Activated naive CD8-positive, alpha-beta T cell treated with anti-CD3 and anti-CD28 coated beads, Interleukin-2, amount 50 U/mL, for 24 hours (primary cell): Measurements from ENCODE around the gene SURF6.
"Not testable (repeated sequence)": the region's sequence is repeated elsewhere in the genome, so short reads cannot be mapped to it uniquely, and the experiment has no call there.

Experiments used
- ATAC-seq: fragments of 150-1000 bp; cut with Tn5 transposase; one replicate; pipeline ENCODE4 v1.10.0; 2021
- DNase-seq: peaks from one replicate; pipeline ENCODE4 v3.0.0; 2021
- H3K27ac Mint-ChIP-seq: one replicate; pipeline ENCODE4 v1.8.0; 2021; ENCODE audit warnings: mild to moderate bottlenecking, mixed read lengths
- H3K27me3 Mint-ChIP-seq: one replicate; pipeline ENCODE4 v1.8.0; 2021; ENCODE audit warnings: mixed read lengths
- H3K36me3 Mint-ChIP-seq: one replicate; pipeline ENCODE4 v1.8.0; 2021; ENCODE audit warnings: low read depth, mixed read lengths
- H3K4me1 Mint-ChIP-seq: one replicate; pipeline ENCODE4 v1.8.0; 2021; ENCODE audit warnings: mixed read lengths
- H3K4me3 Mint-ChIP-seq: one replicate; pipeline ENCODE4 v1.8.0; 2021; ENCODE audit warnings: mild to moderate bottlenecking, moderate library complexity, mixed read lengths
- H3K9me3 Mint-ChIP-seq: one replicate; pipeline ENCODE4 v1.8.0; 2021; ENCODE audit warnings: mixed read lengths

The SURF6 gene

DNA sequence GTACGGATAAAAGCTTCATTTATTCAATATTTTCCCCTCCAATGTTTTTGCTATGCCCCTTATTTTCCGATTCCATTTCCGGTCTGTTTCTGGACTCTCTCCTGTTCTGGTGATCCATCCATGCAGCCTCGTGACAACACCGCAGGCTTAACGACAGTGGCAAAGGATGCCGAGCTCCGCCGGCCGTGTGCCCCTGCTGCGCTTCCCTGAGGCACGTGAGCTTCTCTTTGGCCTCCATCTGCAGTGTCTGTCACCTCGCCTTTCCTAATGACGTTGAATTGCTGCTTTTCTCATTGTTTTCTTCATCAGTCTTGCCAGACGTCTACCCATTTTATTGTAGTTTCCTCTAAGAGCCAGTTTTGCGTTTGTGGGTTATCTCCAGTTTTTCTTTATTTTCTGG is 28.7 kb downstream of the SURF6 start:
- ATAC-seq (no peak), DNase-seq (no peak)
- no peak overlapping the region for H3K4me3 Mint-ChIP-seq
- no peaks in the 10 kb centered on the region for H3K36me3 Mint-ChIP-seq
- no peaks in the 10 kb centered on the region for H3K4me1 Mint-ChIP-seq
- no peaks in the 10 kb centered on the region for H3K9me3 Mint-ChIP-seq
- H3K27me3 Mint-ChIP-seq, result peaks cover 8% of the 10 kb centered on the region
- H3K27ac Mint-ChIP-seq, result no peak overlapping the region

DNA sequence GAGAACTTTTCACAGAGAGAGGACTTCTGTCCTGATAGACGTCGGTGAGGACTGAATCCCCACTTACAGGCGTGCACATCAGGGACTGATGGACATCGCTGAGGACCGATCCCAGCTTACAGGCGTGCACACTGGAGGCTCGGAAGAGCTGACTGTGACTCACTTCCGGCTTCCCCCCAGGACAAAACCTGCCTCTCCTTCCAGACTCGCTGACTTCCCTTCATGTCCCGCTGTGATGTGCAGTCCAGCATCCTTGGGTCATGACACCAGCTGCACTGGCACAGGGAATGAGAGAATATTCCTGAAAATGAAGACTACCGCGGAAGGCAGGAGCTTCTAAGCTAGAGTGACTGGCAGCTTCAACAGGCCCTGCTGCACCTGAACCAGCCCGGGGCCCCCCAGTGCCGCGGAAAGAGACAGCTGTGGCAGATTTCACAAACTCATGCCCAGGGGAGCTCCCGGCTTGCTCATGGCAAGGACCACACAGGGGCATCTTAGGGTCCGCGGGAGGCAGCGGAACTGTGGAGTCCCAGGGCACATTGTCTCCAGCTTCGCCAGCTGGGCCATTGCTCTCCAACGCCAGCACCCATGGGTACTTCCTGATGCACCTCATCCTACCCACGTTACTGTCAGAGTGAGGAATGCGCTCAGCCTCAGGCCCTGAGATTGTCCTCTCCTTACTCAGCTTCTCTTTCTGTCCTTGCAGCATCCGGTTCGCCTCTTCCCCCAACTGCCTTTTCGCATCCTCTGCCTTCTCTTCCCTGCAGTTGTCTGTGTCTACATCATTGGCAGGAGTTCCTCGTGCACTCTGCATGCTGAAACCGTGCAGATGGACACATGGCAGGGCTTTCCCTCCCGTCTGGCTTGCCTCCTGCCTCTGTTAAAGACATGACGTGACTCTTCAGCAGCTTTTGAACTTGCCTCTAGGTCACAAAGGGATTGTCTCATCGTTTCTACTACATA is 29.5 kb downstream of the SURF6 start:
- no peaks in the 10 kb centered on the region for H3K9me3 Mint-ChIP-seq
- no peak for DNase-seq
- no peak overlapping the region for H3K4me3 Mint-ChIP-seq
- ATAC-seq, result no peak
- no peaks in the 10 kb centered on the region for H3K36me3 Mint-ChIP-seq
- H3K27ac Mint-ChIP-seq, result no peak overlapping the region
- H3K27me3 Mint-ChIP-seq, result peaks cover 8% of the 10 kb centered on the region
- H3K4me1 Mint-ChIP-seq, result no peaks in the 10 kb centered on the region

- Mint-ChIP-seq H3K4me3 (no peak overlapping the region), H3K27me3 (peaks cover 8% of the 10 kb centered on the region), H3K9me3 (no peaks in the 10 kb centered on the region), H3K36me3 (no peaks in the 10 kb centered on the region), H3K4me1 (no peaks in the 10 kb centered on the region), H3K27ac (no peak overlapping the region)
- ATAC-seq (no peak), DNase-seq (no peak)
These were observed 30.3 kb downstream of the SURF6 start for GRCh38 chr9:133305731-133306130.

GRCh38 chr9:133304477-133305377 is 31.3 kb downstream of the SURF6 start:
- H3K36me3 Mint-ChIP-seq, result no peaks in the 10 kb centered on the region
- peaks cover 6% of the 10 kb centered on the region for H3K27me3 Mint-ChIP-seq
- no peaks in the 10 kb centered on the region for H3K9me3 Mint-ChIP-seq
- no peak overlapping the region for H3K27ac Mint-ChIP-seq
- DNase-seq, result no peak
- no peak overlapping the region for H3K4me3 Mint-ChIP-seq
- peak; percentile 15 for ATAC-seq
- no peaks in the 10 kb centered on the region for H3K4me1 Mint-ChIP-seq

GRCh38 chr9:133304158-133304470 is 31.9 kb downstream of the SURF6 start:
- H3K27me3 Mint-ChIP-seq, result peaks cover under 1% of the 10 kb centered on the region
- H3K27ac Mint-ChIP-seq, result no peak overlapping the region
- DNase-seq (no peak), ATAC-seq (no peak)
- no peak overlapping the region for H3K4me3 Mint-ChIP-seq
- no peaks in the 10 kb centered on the region for H3K9me3 Mint-ChIP-seq
- H3K4me1 Mint-ChIP-seq, result no peaks in the 10 kb centered on the region
- no peaks in the 10 kb centered on the region for H3K36me3 Mint-ChIP-seq

DNA sequence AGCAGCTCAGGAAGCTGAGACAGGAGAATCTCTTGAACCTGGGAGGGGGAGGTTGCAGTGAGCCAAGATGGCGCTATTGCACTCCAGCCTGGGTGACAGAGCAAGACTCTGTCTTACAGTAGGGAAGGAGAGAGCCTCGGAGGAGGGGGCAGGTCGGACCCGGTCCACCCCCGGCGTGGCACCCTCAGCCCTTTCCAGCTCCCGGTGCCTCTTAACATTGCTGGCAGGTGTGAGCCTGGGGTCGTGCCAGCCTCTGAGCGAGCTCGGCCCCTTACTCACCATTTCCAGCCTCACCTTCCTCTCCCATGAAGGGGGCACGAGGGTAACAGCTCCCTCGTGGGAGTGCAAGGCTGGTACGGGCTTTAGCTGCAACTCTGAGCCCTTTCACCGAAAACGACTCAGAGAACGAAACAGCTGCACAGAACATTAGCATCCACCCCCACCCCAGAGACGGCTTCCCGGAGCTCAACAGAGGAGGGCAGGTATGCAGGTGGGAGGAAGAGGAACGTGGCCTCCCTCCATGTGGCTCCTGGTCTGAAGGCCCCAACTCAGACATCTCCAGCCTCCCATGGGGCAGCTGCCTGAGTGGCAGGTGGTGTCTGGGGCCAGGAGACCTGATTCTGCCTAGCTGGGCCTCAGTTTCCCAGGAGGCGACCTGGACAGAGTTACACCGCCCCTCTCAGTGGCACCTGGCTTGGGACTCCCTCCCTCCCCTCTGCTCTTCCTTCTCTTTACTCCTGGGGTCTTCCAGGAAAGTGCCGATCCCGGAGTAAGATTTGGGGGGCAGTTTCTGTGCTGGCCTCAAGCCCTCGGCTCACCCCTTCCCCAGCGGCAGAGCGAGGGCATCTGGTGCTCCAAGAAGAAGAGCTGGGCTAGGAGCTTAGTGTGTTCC is 32.5 kb downstream of the SURF6 start:
- DNase-seq, result no peak
- no peak for ATAC-seq
- Mint-ChIP-seq H3K27ac (no peak overlapping the region), H3K4me3 (no peak overlapping the region), H3K4me1 (no peaks in the 10 kb centered on the region), H3K27me3 (peaks cover 1% of the 10 kb centered on the region), H3K9me3 (no peaks in the 10 kb centered on the region), H3K36me3 (no peaks in the 10 kb centered on the region)

- Mint-ChIP-seq H3K36me3 (no peaks in the 10 kb centered on the region), H3K4me3 (no peak overlapping the region), H3K27me3 (peaks cover 5% of the 10 kb centered on the region), H3K27ac (no peak overlapping the region), H3K9me3 (no peaks in the 10 kb centered on the region), H3K4me1 (no peaks in the 10 kb centered on the region)
- ATAC-seq (no peak), DNase-seq (no peak)
These were observed 34.4 kb downstream of the SURF6 start for GRCh38 chr9:133301253-133302230.

DNA sequence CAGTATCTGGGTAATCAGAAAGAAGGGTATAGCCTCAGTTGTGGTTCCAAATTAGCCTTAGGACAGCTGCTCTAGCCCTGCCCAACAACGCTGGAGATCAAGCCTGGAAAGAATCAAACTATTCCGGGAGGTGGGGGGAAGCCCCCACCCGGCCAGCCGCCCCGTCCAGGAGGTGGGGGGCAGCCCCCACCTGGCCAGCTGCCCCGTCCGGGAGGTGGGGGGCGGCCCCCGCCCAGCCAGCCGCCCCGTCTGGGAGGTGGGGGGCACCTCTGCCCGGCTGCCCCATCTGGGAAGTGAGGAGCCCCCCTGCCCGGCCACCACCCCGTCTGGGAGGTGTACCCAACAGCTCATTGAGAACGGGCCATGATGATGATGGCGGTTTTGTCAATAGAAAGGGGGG is 36.0 kb downstream of the SURF6 start:
- not testable (repeated sequence) for DNase-seq, H3K36me3 Mint-ChIP-seq, H3K9me3 Mint-ChIP-seq, ATAC-seq, H3K4me1 Mint-ChIP-seq, H3K27me3 Mint-ChIP-seq, H3K4me3 Mint-ChIP-seq, H3K27ac Mint-ChIP-seq

GRCh38 chr9:133294257-133294656 is 41.7 kb downstream of the SURF6 start:
- Mint-ChIP-seq H3K27me3 (peaks cover 29% of the 10 kb centered on the region), H3K4me3 (no peak overlapping the region), H3K4me1 (no peaks in the 10 kb centered on the region), H3K27ac (no peak overlapping the region), H3K9me3 (peaks cover 28% of the 10 kb centered on the region), H3K36me3 (peaks cover 6% of the 10 kb centered on the region)
- ATAC-seq (no peak), DNase-seq (no peak)

GRCh38 chr9:133290751-133291302 is 45.2 kb downstream of the SURF6 start:
- ATAC-seq (no peak), DNase-seq (no peak)
- Mint-ChIP-seq H3K9me3 (peaks cover 28% of the 10 kb centered on the region), H3K27ac (no peak overlapping the region), H3K36me3 (peaks cover 6% of the 10 kb centered on the region), H3K4me1 (no peaks in the 10 kb centered on the region), H3K4me3 (no peak overlapping the region), H3K27me3 (peaks cover 24% of the 10 kb centered on the region)

- ATAC-seq (no peak), DNase-seq (no peak)
- Mint-ChIP-seq H3K4me3 (no peak overlapping the region), H3K36me3 (peaks cover 6% of the 10 kb centered on the region), H3K27me3 (peaks cover 2% of the 10 kb centered on the region), H3K4me1 (no peaks in the 10 kb centered on the region), H3K9me3 (peaks cover 20% of the 10 kb centered on the region), H3K27ac (no peak overlapping the region)
These were observed 49.5 kb downstream of the SURF6 start for GRCh38 chr9:133286523-133286922.

DNA sequence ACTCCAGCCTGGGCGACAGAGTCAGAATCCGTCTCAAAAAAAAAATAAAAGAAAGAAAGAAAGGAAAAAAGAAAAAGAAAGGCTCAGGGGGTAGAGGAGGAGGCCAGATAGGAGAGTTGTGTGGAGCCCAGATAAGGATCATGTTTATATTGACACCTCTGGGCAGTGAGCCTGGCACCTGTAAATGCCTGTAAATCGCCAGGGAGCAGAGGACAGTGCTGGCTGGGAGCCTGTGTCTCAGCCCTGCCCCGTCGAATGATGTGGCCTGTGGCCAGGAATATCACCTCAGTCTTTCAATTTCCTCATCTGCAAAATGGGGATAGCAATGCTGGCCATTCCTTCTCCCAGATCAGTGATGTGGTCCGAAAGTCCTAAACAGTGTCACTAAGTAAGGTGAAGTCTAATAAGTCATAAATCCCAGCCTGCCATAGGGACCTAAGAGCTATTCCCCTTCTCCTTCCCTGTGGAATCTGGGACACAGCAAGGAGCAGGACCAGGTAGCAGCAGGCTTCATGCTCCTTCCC is 50.7 kb downstream of the SURF6 start:
- ATAC-seq (no peak), DNase-seq (no peak)
- Mint-ChIP-seq H3K27me3 (peaks cover 8% of the 10 kb centered on the region), H3K9me3 (peaks cover 8% of the 10 kb centered on the region), H3K27ac (no peak overlapping the region), H3K4me3 (no peak overlapping the region), H3K4me1 (no peaks in the 10 kb centered on the region), H3K36me3 (peaks cover 2% of the 10 kb centered on the region)

DNA sequence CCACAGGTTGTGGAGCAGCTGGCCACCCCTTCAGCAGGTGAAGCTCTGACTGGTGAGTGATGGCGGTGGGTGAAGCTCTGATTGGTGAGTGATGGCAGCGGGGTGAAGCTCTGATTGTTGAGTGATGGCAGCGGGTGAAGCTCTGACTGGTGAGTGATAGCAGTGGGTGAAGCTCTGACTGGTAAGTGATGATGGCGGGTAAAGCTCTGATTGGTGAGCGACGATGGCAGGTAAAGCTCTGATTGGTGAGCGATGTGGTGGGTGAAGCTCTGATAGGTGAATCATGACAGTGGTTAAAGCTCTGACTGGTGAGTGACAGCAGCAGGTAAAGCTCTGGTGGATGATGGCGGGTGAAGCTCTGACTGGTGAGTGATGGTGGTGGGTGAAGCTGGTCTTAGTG is 51.6 kb downstream of the SURF6 start:
- no peaks in the 10 kb centered on the region for H3K36me3 Mint-ChIP-seq
- H3K4me3 Mint-ChIP-seq, result no peak overlapping the region
- H3K4me1 Mint-ChIP-seq, result no peaks in the 10 kb centered on the region
- ATAC-seq, result no peak
- H3K27me3 Mint-ChIP-seq, result peaks cover 10% of the 10 kb centered on the region
- no peak overlapping the region for H3K27ac Mint-ChIP-seq
- no peaks in the 10 kb centered on the region for H3K9me3 Mint-ChIP-seq
- DNase-seq, result no peak
